Heart left ventricle (tissue), 13 donors: Measurements from ENCODE around the gene DAB1.

Experiments used
- POLR2A ChIP-seq, 2 donors: fragments of 450-650 bp; IDR thresholded peaks; one replicate each; pipeline ENCODE4 v1.6.1; 2017; ENCODE audit warnings: antibody characterized with exemption in 2 of 2, mild to moderate bottlenecking in 2 of 2, moderate library complexity in 2 of 2
- TF ChIP-seq, protein P1 (sequence below), 12 donors: fragments of 200-600 bp; sonication (generic) in 4 of 12; IDR thresholded peaks; one replicate each; pipeline versions ENCODE4 v1.5.0 to v1.8.0; 2018 to 2022; ENCODE audit warnings: antibody characterized with exemption in 12 of 12, mild to moderate bottlenecking in 5 of 12
- donor health status: ischemic (EF 13 %, LVEDD 7.1; RV severe dilation, severe dysfunction).
- donor health status: DM: no; HTN: yes; CAD: no.
- donor health status: DM: no; HTN: no; CAD: no.
- donor health status: ischemic (EF 25% LVEDD 6.9; RV normal size, moderate dysfunction).
- donor health status: ischemic (EF 25% LVEDD 5.7; RV mildly dilated, moderate dysfunction).
- donor health status: ischemic (EF 35%, LVEDD 5.7; RV mildly dilated, moderate dysfunction).
- donor health status: nonischemic (EF 11% LVEDD 7.7; RV severe dilation, severe dysfunction).
- donor health status: DM: yes; HTN: yes; CAD: no.
- donor health status: PGD.
- donor health status: ischemic (EF 29% LVEDD 5.4; RV normal size, mild dysfunction).
- donor health status: nonischemic (EF 23%, LVEDD 6.1; RV moderate dilation, normal function).

DNA sequence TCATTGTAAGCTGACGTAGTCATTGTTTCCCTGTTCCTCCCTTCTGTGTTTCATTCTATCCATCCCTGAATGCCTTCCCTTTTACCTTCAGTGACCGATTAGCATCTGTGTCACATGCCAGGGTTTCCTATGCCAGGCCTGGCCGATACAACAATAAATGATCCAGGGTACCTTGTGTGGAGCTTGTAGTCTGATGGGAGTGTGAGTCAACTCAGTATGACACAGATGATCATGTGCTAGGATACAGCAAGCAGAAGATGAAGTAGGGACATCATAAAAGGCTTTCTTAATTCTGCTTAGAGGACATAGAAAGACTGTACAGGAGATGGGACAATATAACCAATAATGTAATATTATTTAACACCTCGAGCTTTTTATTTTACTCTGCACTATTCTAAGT lies 294.0 kb downstream of the DAB1 start:
- TF ChIP-seq, protein P1, sequence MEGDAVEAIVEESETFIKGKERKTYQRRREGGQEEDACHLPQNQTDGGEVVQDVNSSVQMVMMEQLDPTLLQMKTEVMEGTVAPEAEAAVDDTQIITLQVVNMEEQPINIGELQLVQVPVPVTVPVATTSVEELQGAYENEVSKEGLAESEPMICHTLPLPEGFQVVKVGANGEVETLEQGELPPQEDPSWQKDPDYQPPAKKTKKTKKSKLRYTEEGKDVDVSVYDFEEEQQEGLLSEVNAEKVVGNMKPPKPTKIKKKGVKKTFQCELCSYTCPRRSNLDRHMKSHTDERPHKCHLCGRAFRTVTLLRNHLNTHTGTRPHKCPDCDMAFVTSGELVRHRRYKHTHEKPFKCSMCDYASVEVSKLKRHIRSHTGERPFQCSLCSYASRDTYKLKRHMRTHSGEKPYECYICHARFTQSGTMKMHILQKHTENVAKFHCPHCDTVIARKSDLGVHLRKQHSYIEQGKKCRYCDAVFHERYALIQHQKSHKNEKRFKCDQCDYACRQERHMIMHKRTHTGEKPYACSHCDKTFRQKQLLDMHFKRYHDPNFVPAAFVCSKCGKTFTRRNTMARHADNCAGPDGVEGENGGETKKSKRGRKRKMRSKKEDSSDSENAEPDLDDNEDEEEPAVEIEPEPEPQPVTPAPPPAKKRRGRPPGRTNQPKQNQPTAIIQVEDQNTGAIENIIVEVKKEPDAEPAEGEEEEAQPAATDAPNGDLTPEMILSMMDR (IDR thresholded peaks at IDR 0.05): no peak
- no peak for TF ChIP-seq POLR2A (IDR thresholded peaks at IDR 0.05)
